K562 (cell line): Measurements from ENCODE around the gene ZNF442. TPM values are rescaled to one million over a fixed set of nuclear protein-coding genes. Genes with fewer than 3 reads are reported as not detected.

ENCODE experiments used
- ATF7 ChIP-seq: fragments of 450-650 bp; IDR thresholded peaks from 2 replicates; pipeline ENCODE4 v1.7.1; 2014; ENCODE audit warnings: mild to moderate bottlenecking, moderate library complexity
- IFI16 ChIP-seq: fragments of 250-450 bp; sonication (Bioruptor Pico); IDR thresholded peaks from 2 replicates; pipeline ENCODE4 v2.1.2; 2022; ENCODE audit warnings: mild to moderate bottlenecking, inconsistent platforms
- L3MBTL2 ChIP-seq: fragments of 450-650 bp; IDR thresholded peaks from 2 replicates; pipeline ENCODE4 v1.6.1; 2016; ENCODE audit warnings: mild to moderate bottlenecking, moderate library complexity
- LEF1 ChIP-seq: fragments of 450-650 bp; IDR thresholded peaks from 2 replicates; pipeline ENCODE4 v1.6.1; 2016; ENCODE audit warnings: mild to moderate bottlenecking
- MAFF ChIP-seq: IDR thresholded peaks from 2 replicates; pipeline ENCODE4 v1.6.1; 2012; ENCODE audit warnings: low read length, improper control_type of control experiment
- MYBL2 ChIP-seq, 2 experiments: fragments of 450-650 bp in 1 of 2; sonication (generic) in 1 of 2; formaldehyde crosslinking in 1 of 2; IDR thresholded peaks; 2 replicates each; pipeline versions ENCODE4 v1.6.1 to v1.8.1; 2017 to 2022; ENCODE audit warnings: borderline replicate concordance in 1 of 2, inconsistent platforms in 1 of 2, low read depth in 1 of 2, mild to moderate bottlenecking in 1 of 2, missing genetic modification reagents in 1 of 2, moderate library complexity in 1 of 2
- POLR2G ChIP-seq: fragments of 200-400 bp; formaldehyde crosslinking; IDR thresholded peaks from 2 replicates; pipeline ENCODE4 v1.6.1; 2017; ENCODE audit warnings: low read depth, mild to moderate bottlenecking, antibody characterized with exemption, low read length, moderate library complexity
- SAFB2 ChIP-seq: fragments of 200-400 bp; formaldehyde crosslinking; IDR thresholded peaks from 2 replicates; pipeline ENCODE4 v1.6.1; 2018; ENCODE audit warnings: borderline replicate concordance, low read length, low read depth, moderate library complexity; ENCODE audit not compliant: severe bottlenecking
- SP2 ChIP-seq: IDR thresholded peaks from 2 replicates; pipeline ENCODE4 v1.6.1; 2011; ENCODE audit warnings: mild to moderate bottlenecking, low read depth, low read length, moderate library complexity; ENCODE audit not compliant: poor library complexity, severe bottlenecking; ENCODE audit errors: extremely low read depth
- SUPT5H ChIP-seq: fragments of 450-650 bp; IDR thresholded peaks from 2 replicates; pipeline ENCODE4 v1.6.1; 2016
- TAL1 ChIP-seq: fragments of 450-650 bp; IDR thresholded peaks from 2 replicates; pipeline ENCODE4 v1.6.1; 2016; ENCODE audit warnings: mild to moderate bottlenecking
- TBP ChIP-seq: optimal IDR thresholded peaks from 2 replicates; pipeline ENCODE3; 2011; ENCODE audit warnings: low read depth, low read length, improper control_type of control experiment
- XRCC5 ChIP-seq: fragments of 200-400 bp; formaldehyde crosslinking; IDR thresholded peaks from 2 replicates; pipeline ENCODE4 v1.6.1; 2017; ENCODE audit warnings: low read depth, mild to moderate bottlenecking, low read length
- ZC3H11A ChIP-seq: IDR thresholded peaks from 2 replicates; pipeline ENCODE4 v1.6.1; 2012; ENCODE audit warnings: low read depth, low read length, improper control_type of control experiment
- ZNF3 ChIP-seq: fragments of 250-450 bp; sonication (Bioruptor Pico); IDR thresholded peaks from 2 replicates; pipeline ENCODE4 v1.5.0; 2021; ENCODE audit warnings: mild to moderate bottlenecking, moderate library complexity
- polyA plus RNA-seq, 8 experiments: library from polyadenylated mRNA; depleted of rRNA in 4 of 8; stranded (reverse) in 5 of 8; unstranded in 3 of 8; fragments of >200 nt; fragmentation: Nextera tagmentation in 2 of 8; fragmentation: Illumina TruSeq in 1 of 8; extraction: Ambion mirVana in 2 of 8; extraction: Trizol in 1 of 8; gene quantifications; 2 replicates each; pipeline versions ENCODE4 v1.2.1 to v1.2.3, GENCODE V29; 2011 to 2014; ENCODE audit warnings: inconsistent platforms in 1 of 8, missing spikeins in 1 of 8
- total RNA-seq, 7 experiments: library from RNA; depleted of rRNA in 6 of 7; stranded (reverse); fragments of >200 nt in 6 of 7; fragmentation: Illumina TruSeq in 2 of 7; extraction: Trizol in 2 of 7; gene quantifications; 2 replicates each; pipeline versions ENCODE4 v1.2.1 to v1.2.3, GENCODE V29; 2011 to 2021; ENCODE audit warnings: low replicate concordance in 1 of 7
- TF ChIP-seq, protein P1 (sequence below): fragments of 250-450 bp; sonication (Bioruptor Pico); IDR thresholded peaks from 2 replicates; pipeline ENCODE4 v1.8.0; 2021; ENCODE audit warnings: borderline replicate concordance, mild to moderate bottlenecking, moderate library complexity; ENCODE audit not compliant: poor library complexity, severe bottlenecking
- TF ChIP-seq, protein P2 (sequence below): fragments of 250-450 bp; sonication (Bioruptor Pico); IDR thresholded peaks from 2 replicates; pipeline ENCODE4 v1.4.0; 2020; ENCODE audit warnings: mild to moderate bottlenecking, moderate library complexity, borderline replicate concordance
- TF ChIP-seq, protein P3 (sequence below): sonication (generic); formaldehyde crosslinking; IDR thresholded peaks from 2 replicates; pipeline ENCODE4 v1.8.1; 2022; ENCODE audit warnings: missing genetic modification reagents
- TF ChIP-seq, protein P4 (sequence below): sonication (generic); formaldehyde crosslinking; IDR thresholded peaks from 2 replicates; pipeline ENCODE4 v1.8.0; 2022; ENCODE audit warnings: missing genetic modification reagents, mild to moderate bottlenecking, borderline replicate concordance

ZNF442 gene
- total and polyA plus RNA-seq, 9 of the 15 experiments (the other 6 are each of a cell fraction or from before 2014, with no cell fraction given), result 1.7 to 7.0 (median 4.1) TPM

DNA sequence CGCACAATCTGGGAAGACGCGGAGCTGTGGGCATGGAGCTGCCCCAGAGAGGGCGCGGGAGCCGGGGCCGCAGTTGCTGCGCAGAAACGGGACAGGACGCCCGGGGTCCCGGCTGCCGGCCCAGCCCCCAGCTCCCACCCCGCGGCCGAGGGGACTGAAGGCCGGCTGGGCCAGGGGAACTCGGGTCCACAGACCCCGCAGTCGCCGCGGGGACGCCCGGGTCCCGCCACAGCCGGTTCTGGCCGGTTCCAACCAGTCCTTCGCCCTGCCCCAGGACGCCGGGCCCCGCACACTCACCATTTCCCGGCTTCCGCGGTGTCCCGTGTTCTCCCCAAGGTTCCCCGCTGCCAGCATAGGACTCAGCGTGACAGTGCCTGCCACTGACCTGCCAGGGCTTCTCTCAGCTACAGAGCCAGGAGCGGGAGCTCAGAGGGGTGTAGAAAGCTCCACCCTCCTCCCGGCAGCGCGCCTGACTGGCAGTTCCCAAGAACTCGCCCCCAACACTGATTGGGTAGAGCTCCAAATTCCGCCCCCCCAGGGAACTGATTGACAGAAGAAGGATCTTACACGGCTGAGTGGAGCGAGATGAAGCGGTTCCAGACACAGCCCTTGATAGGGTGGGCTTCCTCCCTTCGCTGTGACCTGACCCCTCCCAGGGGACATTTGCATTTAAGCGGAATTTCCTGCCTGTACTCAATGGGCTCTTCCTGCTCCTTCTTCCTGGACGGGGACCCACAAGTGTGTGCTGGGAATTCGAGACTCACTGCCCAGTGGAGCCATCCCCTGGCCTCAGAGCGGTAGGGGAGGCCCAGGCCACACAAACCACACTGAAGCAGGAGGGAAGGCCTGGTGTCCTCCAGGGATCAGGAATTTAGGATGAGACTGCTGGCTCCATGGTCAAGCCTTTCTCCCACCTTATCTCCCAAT is at the start of gene ZNF442 (continued):
- TF ChIP-seq TBP, result peak; percentile 80
- TF ChIP-seq SAFB2, result no peak
- no peak for TF ChIP-seq MYBL2 (IDR thresholded peaks at IDR 0.05; ENCODE audit: low read depth)
- no peak for TF ChIP-seq MYBL2 (CRISPR knock-in tag; IDR thresholded peaks at IDR 0.05; ENCODE audit: borderline replicate concordance)
- TF ChIP-seq SP2, result peak; percentile 27
- TF ChIP-seq, protein P1, sequence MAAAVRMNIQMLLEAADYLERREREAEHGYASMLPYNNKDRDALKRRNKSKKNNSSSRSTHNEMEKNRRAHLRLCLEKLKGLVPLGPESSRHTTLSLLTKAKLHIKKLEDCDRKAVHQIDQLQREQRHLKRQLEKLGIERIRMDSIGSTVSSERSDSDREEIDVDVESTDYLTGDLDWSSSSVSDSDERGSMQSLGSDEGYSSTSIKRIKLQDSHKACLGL (CRISPR knock-in tag), result no peak
- peak; percentile 86 for TF ChIP-seq SUPT5H
- TF ChIP-seq IFI16 (CRISPR knock-in tag), result no peak
- peak; percentile 95 for TF ChIP-seq POLR2G
- TF ChIP-seq MAFF, result no peak
- TF ChIP-seq, protein P2, sequence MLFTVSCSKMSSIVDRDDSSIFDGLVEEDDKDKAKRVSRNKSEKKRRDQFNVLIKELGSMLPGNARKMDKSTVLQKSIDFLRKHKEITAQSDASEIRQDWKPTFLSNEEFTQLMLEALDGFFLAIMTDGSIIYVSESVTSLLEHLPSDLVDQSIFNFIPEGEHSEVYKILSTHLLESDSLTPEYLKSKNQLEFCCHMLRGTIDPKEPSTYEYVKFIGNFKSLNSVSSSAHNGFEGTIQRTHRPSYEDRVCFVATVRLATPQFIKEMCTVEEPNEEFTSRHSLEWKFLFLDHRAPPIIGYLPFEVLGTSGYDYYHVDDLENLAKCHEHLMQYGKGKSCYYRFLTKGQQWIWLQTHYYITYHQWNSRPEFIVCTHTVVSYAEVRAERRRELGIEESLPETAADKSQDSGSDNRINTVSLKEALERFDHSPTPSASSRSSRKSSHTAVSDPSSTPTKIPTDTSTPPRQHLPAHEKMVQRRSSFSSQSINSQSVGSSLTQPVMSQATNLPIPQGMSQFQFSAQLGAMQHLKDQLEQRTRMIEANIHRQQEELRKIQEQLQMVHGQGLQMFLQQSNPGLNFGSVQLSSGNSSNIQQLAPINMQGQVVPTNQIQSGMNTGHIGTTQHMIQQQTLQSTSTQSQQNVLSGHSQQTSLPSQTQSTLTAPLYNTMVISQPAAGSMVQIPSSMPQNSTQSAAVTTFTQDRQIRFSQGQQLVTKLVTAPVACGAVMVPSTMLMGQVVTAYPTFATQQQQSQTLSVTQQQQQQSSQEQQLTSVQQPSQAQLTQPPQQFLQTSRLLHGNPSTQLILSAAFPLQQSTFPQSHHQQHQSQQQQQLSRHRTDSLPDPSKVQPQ, result no peak
- TF ChIP-seq, protein P3, sequence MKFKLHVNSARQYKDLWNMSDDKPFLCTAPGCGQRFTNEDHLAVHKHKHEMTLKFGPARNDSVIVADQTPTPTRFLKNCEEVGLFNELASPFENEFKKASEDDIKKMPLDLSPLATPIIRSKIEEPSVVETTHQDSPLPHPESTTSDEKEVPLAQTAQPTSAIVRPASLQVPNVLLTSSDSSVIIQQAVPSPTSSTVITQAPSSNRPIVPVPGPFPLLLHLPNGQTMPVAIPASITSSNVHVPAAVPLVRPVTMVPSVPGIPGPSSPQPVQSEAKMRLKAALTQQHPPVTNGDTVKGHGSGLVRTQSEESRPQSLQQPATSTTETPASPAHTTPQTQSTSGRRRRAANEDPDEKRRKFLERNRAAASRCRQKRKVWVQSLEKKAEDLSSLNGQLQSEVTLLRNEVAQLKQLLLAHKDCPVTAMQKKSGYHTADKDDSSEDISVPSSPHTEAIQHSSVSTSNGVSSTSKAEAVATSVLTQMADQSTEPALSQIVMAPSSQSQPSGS (CRISPR knock-in tag), result no peak
- TF ChIP-seq TAL1, result no peak
- peak; percentile 25; the same call in 1 of the 2 replicates for TF ChIP-seq XRCC5
- no peak for TF ChIP-seq ZNF3 (CRISPR knock-in tag)
- TF ChIP-seq LEF1, result peak; percentile 55; the same call in 1 of the 2 replicates
- no peak; the same call in 1 of the 2 replicates for TF ChIP-seq L3MBTL2
- TF ChIP-seq, protein P4, sequence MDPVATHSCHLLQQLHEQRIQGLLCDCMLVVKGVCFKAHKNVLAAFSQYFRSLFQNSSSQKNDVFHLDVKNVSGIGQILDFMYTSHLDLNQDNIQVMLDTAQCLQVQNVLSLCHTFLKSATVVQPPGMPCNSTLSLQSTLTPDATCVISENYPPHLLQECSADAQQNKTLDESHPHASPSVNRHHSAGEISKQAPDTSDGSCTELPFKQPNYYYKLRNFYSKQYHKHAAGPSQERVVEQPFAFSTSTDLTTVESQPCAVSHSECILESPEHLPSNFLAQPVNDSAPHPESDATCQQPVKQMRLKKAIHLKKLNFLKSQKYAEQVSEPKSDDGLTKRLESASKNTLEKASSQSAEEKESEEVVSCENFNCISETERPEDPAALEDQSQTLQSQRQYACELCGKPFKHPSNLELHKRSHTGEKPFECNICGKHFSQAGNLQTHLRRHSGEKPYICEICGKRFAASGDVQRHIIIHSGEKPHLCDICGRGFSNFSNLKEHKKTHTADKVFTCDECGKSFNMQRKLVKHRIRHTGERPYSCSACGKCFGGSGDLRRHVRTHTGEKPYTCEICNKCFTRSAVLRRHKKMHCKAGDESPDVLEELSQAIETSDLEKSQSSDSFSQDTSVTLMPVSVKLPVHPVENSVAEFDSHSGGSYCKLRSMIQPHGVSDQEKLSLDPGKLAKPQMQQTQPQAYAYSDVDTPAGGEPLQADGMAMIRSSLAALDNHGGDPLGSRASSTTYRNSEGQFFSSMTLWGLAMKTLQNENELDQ (CRISPR knock-in tag), result no peak
- no peak for TF ChIP-seq ZC3H11A
- peak; percentile 54; the same call in 1 of the 2 replicates for TF ChIP-seq ATF7
